Subcutaneous abdominal adipose tissue (tissue), 5 donors: Measurements from ENCODE around the gene PLCXD3.
"Not testable (repeated sequence)": the region's sequence is repeated elsewhere in the genome, so short reads cannot be mapped to it uniquely, and the experiment has no call there.

ENCODE experiments used
- H3K27ac ChIP-seq: one replicate; pipeline ENCODE4 v1.7.0; 2013; ENCODE audit warnings: low read depth, mild to moderate bottlenecking, inconsistent platforms, low read length, moderate library complexity
- H3K27me3 ChIP-seq, 5 donors: one replicate each; pipeline ENCODE4 v1.7.0; 2013; ENCODE audit warnings: low read length in 5 of 5, inconsistent platforms in 1 of 5; ENCODE audit not compliant: control insufficient read depth in 5 of 5, insufficient read depth in 4 of 5
- H3K36me3 ChIP-seq, 5 donors: one replicate each; pipeline ENCODE4 v1.7.0; 2013; ENCODE audit warnings: low read length in 5 of 5; ENCODE audit not compliant: control insufficient read depth in 5 of 5, insufficient read depth in 5 of 5
- H3K4me1 ChIP-seq, 5 donors: one replicate each; pipeline ENCODE4 v1.7.0; 2013; ENCODE audit warnings: low read length in 5 of 5, mild to moderate bottlenecking in 3 of 5, moderate library complexity in 1 of 5; ENCODE audit not compliant: control insufficient read depth in 5 of 5, insufficient read depth in 5 of 5
- H3K4me3 ChIP-seq, 5 donors: one replicate each; pipeline ENCODE4 v1.7.0; 2013; ENCODE audit warnings: low read length in 5 of 5, low read depth in 1 of 5
- H3K9ac ChIP-seq, 5 donors: one replicate each; pipeline ENCODE4 v1.7.0; 2013; ENCODE audit warnings: low read length in 5 of 5, mild to moderate bottlenecking in 4 of 5, moderate library complexity in 3 of 5
- H3K9me3 ChIP-seq, 5 donors: one replicate each; pipeline ENCODE4 v1.7.0; 2013; ENCODE audit warnings: low read length in 5 of 5; ENCODE audit not compliant: control insufficient read depth in 5 of 5
- donor health status: healthy.
- donor health status: healthy.
- donor health status: healthy.
- donor health status: healthy.
- donor health status: healthy.

PLCXD3 gene

GRCh38 chr5:41503310-41503709, 7.1 kb downstream of the PLCXD3 start:
- no peaks in the 10 kb centered on the region for H3K36me3 ChIP-seq
- no peaks in the 10 kb centered on the region for H3K27me3 ChIP-seq
- no peaks in the 10 kb centered on the region for H3K4me1 ChIP-seq
- no peak overlapping the region for H3K27ac ChIP-seq
- no peaks in the 10 kb centered on the region for H3K9me3 ChIP-seq
- no peak overlapping the region for H3K4me3 ChIP-seq
- no peak overlapping the region for H3K9ac ChIP-seq

DNA sequence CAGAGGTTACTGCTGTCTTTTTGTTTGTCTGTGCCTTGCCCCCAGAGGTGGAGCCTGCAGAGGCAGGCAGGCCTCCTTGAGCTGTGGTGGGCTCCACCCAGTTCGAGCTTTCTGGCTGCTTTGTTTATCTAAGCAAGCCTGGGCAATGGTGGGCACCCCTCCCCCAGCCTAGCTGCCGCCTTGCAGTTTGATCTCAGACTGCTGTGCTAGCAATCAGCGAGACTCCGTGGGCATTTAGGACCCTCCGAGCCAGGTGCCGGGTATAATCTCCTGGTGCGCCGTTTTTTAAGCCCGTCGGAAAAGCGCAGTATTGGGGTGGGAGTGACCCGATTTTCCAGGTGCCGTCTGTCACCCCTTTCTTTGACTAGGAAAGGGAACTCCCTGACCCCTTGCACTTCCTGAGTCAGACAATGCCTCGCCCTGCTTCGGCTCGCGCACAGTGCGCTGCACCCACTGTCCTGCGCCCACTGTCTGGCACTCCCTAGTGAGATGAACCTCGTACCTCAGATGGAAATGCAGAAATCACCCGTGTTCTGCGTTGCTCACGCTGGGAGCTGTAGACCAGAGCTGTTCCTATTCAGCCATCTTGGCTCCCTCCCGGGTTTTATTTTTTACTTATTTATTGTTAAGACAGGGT, 16.8 kb downstream of the PLCXD3 start:
- not testable (repeated sequence) for H3K27me3 ChIP-seq, H3K4me3 ChIP-seq, H3K27ac ChIP-seq, H3K36me3 ChIP-seq, H3K9me3 ChIP-seq, H3K9ac ChIP-seq, H3K4me1 ChIP-seq

GRCh38 chr5:41485533-41485932, 24.9 kb downstream of the PLCXD3 start:
- no peak overlapping the region for H3K4me3 ChIP-seq
- no peaks in the 10 kb centered on the region for H3K4me1 ChIP-seq
- no peaks in the 10 kb centered on the region for H3K27me3 ChIP-seq
- H3K36me3 ChIP-seq, result no peaks in the 10 kb centered on the region
- H3K27ac ChIP-seq, result no peak overlapping the region
- no peaks in the 10 kb centered on the region for H3K9me3 ChIP-seq
- no peak overlapping the region for H3K9ac ChIP-seq

- Histone ChIP-seq H3K27ac (no peak overlapping the region), H3K4me3 (no peak overlapping the region), H3K9ac (no peak overlapping the region), H3K4me1 (no peaks in the 10 kb centered on the region), H3K36me3 (no peaks in the 10 kb centered on the region), H3K9me3 (peaks cover 0 to 4% (median 0%) of the 10 kb centered on the region in 5 donors), H3K27me3 (no peaks in the 10 kb centered on the region)
These were observed 27.7 kb downstream of the PLCXD3 start for GRCh38 chr5:41482715-41483114.

DNA sequence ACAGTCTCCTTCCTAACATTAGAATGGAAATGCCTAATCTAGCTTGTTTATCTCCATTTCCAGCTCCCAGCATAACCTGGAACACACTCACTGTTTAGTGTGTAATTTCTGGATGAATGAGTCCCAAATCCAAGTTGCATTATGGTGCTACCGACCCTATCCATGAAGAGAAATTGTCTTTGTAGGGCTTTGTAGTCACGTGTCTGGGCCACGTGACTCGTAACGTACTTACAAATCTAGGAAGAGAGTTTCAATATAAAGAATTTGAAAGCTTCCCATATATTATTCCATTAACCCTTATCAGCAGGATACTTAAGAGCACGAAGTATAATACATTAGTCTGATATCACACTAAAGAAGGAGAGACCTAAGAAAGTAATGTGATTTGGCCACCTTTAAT, 28.2 kb downstream of the PLCXD3 start:
- H3K36me3 ChIP-seq, result no peaks in the 10 kb centered on the region
- no peaks in the 10 kb centered on the region for H3K4me1 ChIP-seq
- H3K27ac ChIP-seq, result no peak overlapping the region
- peaks cover 0 to 7% (median 0%) of the 10 kb centered on the region in 5 donors for H3K9me3 ChIP-seq
- H3K9ac ChIP-seq, result no peak overlapping the region
- no peak overlapping the region for H3K4me3 ChIP-seq
- H3K27me3 ChIP-seq, result no peaks in the 10 kb centered on the region

- H3K4me1 ChIP-seq, H3K27me3 ChIP-seq: not testable (repeated sequence)
These were observed 38.7 kb downstream of the PLCXD3 start for GRCh38 chr5:41471571-41472208.

GRCh38 chr5:41465493-41466171, 44.8 kb downstream of the PLCXD3 start:
- Histone ChIP-seq H3K4me1 (no peaks in the 10 kb centered on the region), H3K9me3 (peaks cover 0 to 2% (median 0%) of the 10 kb centered on the region in 5 donors), H3K27ac (no peak overlapping the region), H3K27me3 (no peaks in the 10 kb centered on the region), H3K36me3 (no peaks in the 10 kb centered on the region), H3K9ac (no peak overlapping the region), H3K4me3 (no peak overlapping the region)

More at GRCh38 chr5:41471571-41472208, 38.7 kb downstream of the PLCXD3 start:
- not testable (repeated sequence) for H3K36me3 ChIP-seq, H3K9ac ChIP-seq, H3K27ac ChIP-seq, H3K4me3 ChIP-seq
- peaks cover 4 to 30% (median 21%) of the 10 kb centered on the region in 5 donors for H3K9me3 ChIP-seq

DNA sequence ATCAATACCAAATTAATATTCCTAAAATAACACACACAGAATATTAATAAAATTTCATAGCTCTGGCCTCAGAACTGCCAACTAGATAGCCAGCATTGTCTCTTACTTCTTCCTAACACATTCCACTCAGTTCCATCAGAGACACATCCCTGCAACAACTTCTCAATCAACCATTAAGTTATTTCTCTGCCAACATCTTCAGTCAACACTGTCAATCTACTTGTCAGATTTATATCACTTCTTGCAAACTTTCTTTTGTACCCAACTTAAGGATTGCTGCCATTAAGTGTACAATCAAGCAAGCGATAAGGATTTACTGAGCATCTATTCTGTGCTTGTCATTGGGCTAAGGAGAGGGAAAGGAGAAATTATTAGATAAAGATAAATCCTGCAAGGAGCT, 50.8 kb downstream of the PLCXD3 start:
- Histone ChIP-seq H3K27me3 (no peaks in the 10 kb centered on the region), H3K9me3 (no peaks in the 10 kb centered on the region), H3K4me1 (no peaks in the 10 kb centered on the region), H3K27ac (no peak overlapping the region), H3K4me3 (no peak overlapping the region), H3K9ac (no peak overlapping the region), H3K36me3 (no peaks in the 10 kb centered on the region)

DNA sequence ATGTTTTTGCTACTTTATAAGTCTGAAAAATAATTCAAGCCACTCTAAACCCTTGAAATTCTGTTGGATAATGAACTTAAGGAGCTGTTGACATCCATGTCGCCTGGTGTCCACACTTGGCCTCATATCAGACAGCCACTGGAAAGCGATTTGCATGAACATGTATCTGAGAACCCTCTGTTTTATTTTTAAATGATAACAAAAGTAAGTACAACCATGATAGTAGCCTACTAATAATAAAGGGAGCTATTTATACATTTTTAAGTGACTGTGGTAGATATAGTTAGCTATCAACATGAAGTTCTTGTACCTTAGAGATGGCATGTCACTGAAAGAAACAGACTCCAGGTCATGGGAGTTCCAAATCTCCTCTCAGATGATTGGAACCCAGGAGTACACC, 53.3 kb downstream of the PLCXD3 start:
- Histone ChIP-seq H3K36me3 (no peaks in the 10 kb centered on the region), H3K27me3 (no peaks in the 10 kb centered on the region), H3K9ac (no peak overlapping the region), H3K9me3 (no peaks in the 10 kb centered on the region), H3K4me1 (no peaks in the 10 kb centered on the region), H3K27ac (no peak overlapping the region), H3K4me3 (no peak overlapping the region)

- no peak overlapping the region for H3K9ac ChIP-seq
- no peaks in the 10 kb centered on the region for H3K9me3 ChIP-seq
- H3K4me1 ChIP-seq, result no peaks in the 10 kb centered on the region
- H3K36me3 ChIP-seq, result no peaks in the 10 kb centered on the region
- no peak overlapping the region for H3K4me3 ChIP-seq
- no peak overlapping the region for H3K27ac ChIP-seq
- no peaks in the 10 kb centered on the region for H3K27me3 ChIP-seq
These were observed 57.9 kb downstream of the PLCXD3 start for GRCh38 chr5:41452506-41452905.
